SHP77 treated with DMSO at 0.1 percent for 48 hours (cell line): Measurements from ENCODE around the gene TRIM58.

Experiments
- DNase-seq: peaks from one replicate; lab custom pipeline; 2025; lab: John Stamatoyannopoulos, UW

The TRIM58 gene

GRCh38 chr1:247857069-247857984, at the start of gene TRIM58:
TRIM58 (plus strand) TSS chr1:247857187; CDS start chr1:247857247, 60 bp downstream.
- DNase-seq = no peak

GRCh38 chr1:247812637-247813036, 44.4 kb upstream of the TRIM58 start:
- DNase-seq = no peak

GRCh38 chr1:247822060-247822459, 34.9 kb upstream of the TRIM58 start:
- no peak for DNase-seq

- DNase-seq = no peak
Measured at GRCh38 chr1:247824023-247824422, 33.0 kb upstream of the TRIM58 start, which contains the start of gene OR14A16. OR14A16 (minus strand) TSS chr1:247824119; CDS start chr1:247815729, 8,390 bp downstream.

GRCh38 chr1:247825362-247825761, 31.6 kb upstream of the TRIM58 start:
- DNase-seq = no peak

- no peak for DNase-seq
Measured at GRCh38 chr1:247829656-247830055, 27.3 kb upstream of the TRIM58 start.

GRCh38 chr1:247833601-247834000, 23.4 kb upstream of the TRIM58 start:
- DNase-seq = no peak

GRCh38 chr1:247840818-247841217, 16.2 kb upstream of the TRIM58 start:
- no peak for DNase-seq

GRCh38 chr1:247841796-247842195, 15.2 kb upstream of the TRIM58 start, which contains the start of gene OR11L1:
OR11L1 (minus strand) TSS chr1:247841896; CDS start chr1:247841896, 0 bp downstream.
- no peak for DNase-seq

GRCh38 chr1:247843411-247843810, 13.6 kb upstream of the TRIM58 start:
- DNase-seq = no peak

GRCh38 chr1:247845011-247845692, 11.8 kb upstream of the TRIM58 start:
- no peak for DNase-seq

- no peak for DNase-seq
Measured at GRCh38 chr1:247845693-247846017, 11.3 kb upstream of the TRIM58 start.

GRCh38 chr1:247848346-247848745, 8.6 kb upstream of the TRIM58 start:
- DNase-seq = no peak

- no peak for DNase-seq
Measured at GRCh38 chr1:247849616-247850015, 7.4 kb upstream of the TRIM58 start.

GRCh38 chr1:247854899-247855545, 2.0 kb upstream of the TRIM58 start:
- no peak for DNase-seq

GRCh38 chr1:247855911-247856310, 1.1 kb upstream of the TRIM58 start:
- DNase-seq = no peak

- no peak for DNase-seq
Measured at GRCh38 chr1:247857985-247858619, 1.1 kb downstream of the TRIM58 start.

- DNase-seq = no peak
Measured at GRCh38 chr1:247862756-247863155, 5.8 kb downstream of the TRIM58 start.

GRCh38 chr1:247864644-247865043, 7.7 kb downstream of the TRIM58 start:
- no peak for DNase-seq

- DNase-seq = no peak
Measured at GRCh38 chr1:247865416-247865815, 8.4 kb downstream of the TRIM58 start.

GRCh38 chr1:247883346-247883745, 26.4 kb downstream of the TRIM58 start:
- DNase-seq = no peak

GRCh38 chr1:247884797-247885413, 27.9 kb downstream of the TRIM58 start:
- DNase-seq = no peak
